T-helper 2 cell treated with Interferon-gamma antibody and Interleukin-4, amounts not matched to agents 5 μg/mL and 100 μg/mL, for 36 hours (primary cell): ENCODE data around the gene EXOC4.

Source experiments
- DNase-seq: peaks from one replicate; pipeline ENCODE4 v3.0.0; 2021; ENCODE audit warnings: low spot score
- H3K27ac Mint-ChIP-seq: one replicate; pipeline ENCODE4 v1.8.0; 2021; ENCODE audit warnings: mild to moderate bottlenecking, mixed read lengths
- H3K27me3 Mint-ChIP-seq: one replicate; pipeline ENCODE4 v1.8.0; 2021; ENCODE audit warnings: low read depth, mixed read lengths
- H3K36me3 Mint-ChIP-seq: one replicate; pipeline ENCODE4 v1.8.0; 2021; ENCODE audit warnings: low read depth, mixed read lengths
- H3K4me1 Mint-ChIP-seq: one replicate; pipeline ENCODE4 v1.8.0; 2021; ENCODE audit warnings: low read depth, mixed read lengths
- H3K4me3 Mint-ChIP-seq: one replicate; pipeline ENCODE4 v1.8.0; 2022; ENCODE audit warnings: mild to moderate bottlenecking, moderate library complexity, mixed read lengths
- H3K9me3 Mint-ChIP-seq: one replicate; pipeline ENCODE4 v1.8.0; 2021; ENCODE audit warnings: mixed read lengths

The EXOC4 gene

GRCh38 chr7:133348250-133348649 is 95.4 kb downstream of the EXOC4 start:
- DNase-seq: no peak
- peaks cover 7% of the 10 kb centered on the region for H3K4me1 Mint-ChIP-seq
- H3K27me3 Mint-ChIP-seq: no peaks in the 10 kb centered on the region
- peaks cover 33% of the 10 kb centered on the region for H3K9me3 Mint-ChIP-seq
- peaks cover 16% of the 10 kb centered on the region for H3K36me3 Mint-ChIP-seq
- no peak overlapping the region for H3K4me3 Mint-ChIP-seq
- no peak overlapping the region for H3K27ac Mint-ChIP-seq

GRCh38 chr7:133349101-133349500 is 96.2 kb downstream of the EXOC4 start:
- peaks cover 42% of the 10 kb centered on the region for H3K9me3 Mint-ChIP-seq
- no peak for DNase-seq
- H3K4me1 Mint-ChIP-seq: peaks cover 7% of the 10 kb centered on the region
- no peaks in the 10 kb centered on the region for H3K27me3 Mint-ChIP-seq
- no peak overlapping the region for H3K4me3 Mint-ChIP-seq
- peaks cover 19% of the 10 kb centered on the region for H3K36me3 Mint-ChIP-seq
- H3K27ac Mint-ChIP-seq: no peak overlapping the region

- Mint-ChIP-seq H3K27ac (no peak overlapping the region), H3K4me1 (peaks cover 7% of the 10 kb centered on the region), H3K27me3 (no peaks in the 10 kb centered on the region), H3K36me3 (peaks cover 18% of the 10 kb centered on the region), H3K9me3 (peaks cover 43% of the 10 kb centered on the region), H3K4me3 (no peak overlapping the region)
- no peak for DNase-seq
Observed at GRCh38 chr7:133352430-133352829, 99.6 kb downstream of the EXOC4 start.

- no peak overlapping the region for H3K4me3 Mint-ChIP-seq
- no peaks in the 10 kb centered on the region for H3K27me3 Mint-ChIP-seq
- H3K36me3 Mint-ChIP-seq: peaks cover 23% of the 10 kb centered on the region
- no peak overlapping the region for H3K27ac Mint-ChIP-seq
- DNase-seq: no peak
- H3K9me3 Mint-ChIP-seq: peaks cover 43% of the 10 kb centered on the region
- peaks cover 7% of the 10 kb centered on the region for H3K4me1 Mint-ChIP-seq
Observed at GRCh38 chr7:133353775-133354174, 100.9 kb downstream of the EXOC4 start.

- H3K4me1 Mint-ChIP-seq: peaks cover 7% of the 10 kb centered on the region
Observed at GRCh38 chr7:133354546-133355324, 101.9 kb downstream of the EXOC4 start.

GRCh38 chr7:133355325-133355708 is 102.4 kb downstream of the EXOC4 start:
- H3K27me3 Mint-ChIP-seq: no peaks in the 10 kb centered on the region
- no peak overlapping the region for H3K27ac Mint-ChIP-seq
- H3K4me1 Mint-ChIP-seq: peaks cover 7% of the 10 kb centered on the region
- no peak for DNase-seq
- H3K9me3 Mint-ChIP-seq: peaks cover 31% of the 10 kb centered on the region
- H3K4me3 Mint-ChIP-seq: no peak overlapping the region
- peaks cover 20% of the 10 kb centered on the region for H3K36me3 Mint-ChIP-seq

More at GRCh38 chr7:133354546-133355324, 101.9 kb downstream of the EXOC4 start:
- H3K9me3 Mint-ChIP-seq: peaks cover 37% of the 10 kb centered on the region
- no peaks in the 10 kb centered on the region for H3K27me3 Mint-ChIP-seq
- peaks cover 19% of the 10 kb centered on the region for H3K36me3 Mint-ChIP-seq
- H3K4me3 Mint-ChIP-seq: no peak overlapping the region
- no peak overlapping the region for H3K27ac Mint-ChIP-seq
- no peak for DNase-seq

- no peak for DNase-seq
- H3K4me3 Mint-ChIP-seq: no peak overlapping the region
- H3K9me3 Mint-ChIP-seq: peaks cover 29% of the 10 kb centered on the region
- H3K36me3 Mint-ChIP-seq: peaks cover 20% of the 10 kb centered on the region
- H3K4me1 Mint-ChIP-seq: peaks cover 7% of the 10 kb centered on the region
- H3K27me3 Mint-ChIP-seq: no peaks in the 10 kb centered on the region
- no peak overlapping the region for H3K27ac Mint-ChIP-seq
Observed at GRCh38 chr7:133355822-133356221, 102.9 kb downstream of the EXOC4 start.

GRCh38 chr7:133358708-133359107 is 105.8 kb downstream of the EXOC4 start:
- no peaks in the 10 kb centered on the region for H3K4me1 Mint-ChIP-seq
- no peaks in the 10 kb centered on the region for H3K27me3 Mint-ChIP-seq
- H3K36me3 Mint-ChIP-seq: peaks cover 10% of the 10 kb centered on the region
- no peak overlapping the region for H3K4me3 Mint-ChIP-seq
- DNase-seq: no peak
- H3K27ac Mint-ChIP-seq: no peak overlapping the region
- peaks cover 6% of the 10 kb centered on the region for H3K9me3 Mint-ChIP-seq

- DNase-seq: no peak
- Mint-ChIP-seq H3K4me1 (no peaks in the 10 kb centered on the region), H3K27me3 (no peaks in the 10 kb centered on the region), H3K4me3 (no peak overlapping the region), H3K36me3 (peaks cover 10% of the 10 kb centered on the region), H3K9me3 (no peaks in the 10 kb centered on the region), H3K27ac (no peak overlapping the region)
Observed at GRCh38 chr7:133359449-133359848, 106.6 kb downstream of the EXOC4 start.

- peaks cover 10% of the 10 kb centered on the region for H3K36me3 Mint-ChIP-seq
- H3K9me3 Mint-ChIP-seq: no peaks in the 10 kb centered on the region
- H3K27me3 Mint-ChIP-seq: no peaks in the 10 kb centered on the region
- no peak overlapping the region for H3K27ac Mint-ChIP-seq
- no peak for DNase-seq
- H3K4me1 Mint-ChIP-seq: peaks cover 4% of the 10 kb centered on the region
- no peak overlapping the region for H3K4me3 Mint-ChIP-seq
Observed at GRCh38 chr7:133360201-133360600, 107.3 kb downstream of the EXOC4 start.

- peaks cover 6% of the 10 kb centered on the region for H3K4me1 Mint-ChIP-seq
- H3K9me3 Mint-ChIP-seq: no peaks in the 10 kb centered on the region
- H3K36me3 Mint-ChIP-seq: peaks cover 10% of the 10 kb centered on the region
- no peaks in the 10 kb centered on the region for H3K27me3 Mint-ChIP-seq
- no peak overlapping the region for H3K27ac Mint-ChIP-seq
- H3K4me3 Mint-ChIP-seq: no peak overlapping the region
- DNase-seq: no peak
Observed at GRCh38 chr7:133361806-133362205, 108.9 kb downstream of the EXOC4 start.

- Mint-ChIP-seq H3K27ac (no peak overlapping the region), H3K36me3 (peaks cover 4% of the 10 kb centered on the region), H3K4me3 (no peak overlapping the region), H3K4me1 (peaks cover 6% of the 10 kb centered on the region), H3K9me3 (no peaks in the 10 kb centered on the region), H3K27me3 (no peaks in the 10 kb centered on the region)
- DNase-seq: no peak
Observed at GRCh38 chr7:133364959-133365690, 112.2 kb downstream of the EXOC4 start.

GRCh38 chr7:133365917-133366316 is 113.0 kb downstream of the EXOC4 start:
- Mint-ChIP-seq H3K36me3 (peaks cover 2% of the 10 kb centered on the region), H3K27me3 (no peaks in the 10 kb centered on the region), H3K9me3 (no peaks in the 10 kb centered on the region), H3K4me3 (no peak overlapping the region), H3K27ac (no peak overlapping the region), H3K4me1 (peaks cover 6% of the 10 kb centered on the region)
- no peak for DNase-seq

- DNase-seq: no peak
- Mint-ChIP-seq H3K27ac (no peak overlapping the region), H3K27me3 (no peaks in the 10 kb centered on the region), H3K4me1 (peaks cover 6% of the 10 kb centered on the region), H3K4me3 (no peak overlapping the region), H3K9me3 (no peaks in the 10 kb centered on the region), H3K36me3 (no peaks in the 10 kb centered on the region)
Observed at GRCh38 chr7:133367561-133367960, 114.7 kb downstream of the EXOC4 start.
